ENCODE results near the gene TYROBP.
A peak's percentile ranks its signal among the peaks of the same experiment; 100 is the strongest.
"Not testable (repeated sequence)": the region's sequence is repeated elsewhere in the genome, so short reads cannot be mapped to it uniquely, and the experiment has no call there.

The TYROBP gene

DNA sequence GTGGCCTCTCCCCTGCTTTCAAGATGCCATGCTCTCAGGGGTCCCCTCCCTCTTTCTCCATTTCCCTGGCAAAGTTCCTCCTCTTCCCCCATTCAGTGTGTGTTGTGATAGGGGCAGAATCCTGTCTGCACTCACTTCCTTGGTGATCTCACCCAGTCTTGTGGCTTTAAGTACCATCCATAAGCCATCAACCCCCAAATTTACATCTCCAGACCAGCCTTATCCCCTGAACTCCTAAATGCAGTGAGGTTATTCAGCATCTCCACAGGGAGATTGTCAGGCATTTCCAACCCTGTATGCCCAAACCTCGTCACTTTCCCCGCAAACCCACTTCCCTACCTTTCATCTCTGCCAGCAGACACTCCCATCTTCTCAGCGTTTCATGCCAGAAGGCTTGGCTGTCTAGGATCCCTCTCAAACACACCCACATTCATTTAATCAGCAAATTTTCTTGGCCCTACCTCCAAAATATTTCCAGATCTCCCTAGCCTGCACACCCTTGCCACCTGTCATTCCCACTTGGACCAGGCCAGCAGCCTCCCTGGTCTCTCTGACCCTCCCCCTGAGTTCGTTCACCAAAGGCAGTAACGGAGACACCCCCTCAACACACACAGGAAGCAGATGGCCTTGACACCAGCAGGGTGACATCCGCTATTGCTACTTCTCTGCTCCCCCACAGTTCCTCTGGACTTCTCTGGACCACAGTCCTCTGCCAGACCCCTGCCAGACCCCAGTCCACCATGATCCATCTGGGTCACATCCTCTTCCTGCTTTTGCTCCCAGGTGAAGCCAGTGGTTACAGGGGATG lies 6.0 kb downstream of the TYROBP start, which contains the start of gene HCST:
Gene HCST (plus strand): TSS at position 676 of the 808 bp plus-strand sequence. CDS start 65 bp downstream, at position 741.
- peak in 1 of 2 donors; percentile 31 for DNase-seq (ENCODE audit: low read depth in 2 of 2, low spot score in 1 of 2)

DNA sequence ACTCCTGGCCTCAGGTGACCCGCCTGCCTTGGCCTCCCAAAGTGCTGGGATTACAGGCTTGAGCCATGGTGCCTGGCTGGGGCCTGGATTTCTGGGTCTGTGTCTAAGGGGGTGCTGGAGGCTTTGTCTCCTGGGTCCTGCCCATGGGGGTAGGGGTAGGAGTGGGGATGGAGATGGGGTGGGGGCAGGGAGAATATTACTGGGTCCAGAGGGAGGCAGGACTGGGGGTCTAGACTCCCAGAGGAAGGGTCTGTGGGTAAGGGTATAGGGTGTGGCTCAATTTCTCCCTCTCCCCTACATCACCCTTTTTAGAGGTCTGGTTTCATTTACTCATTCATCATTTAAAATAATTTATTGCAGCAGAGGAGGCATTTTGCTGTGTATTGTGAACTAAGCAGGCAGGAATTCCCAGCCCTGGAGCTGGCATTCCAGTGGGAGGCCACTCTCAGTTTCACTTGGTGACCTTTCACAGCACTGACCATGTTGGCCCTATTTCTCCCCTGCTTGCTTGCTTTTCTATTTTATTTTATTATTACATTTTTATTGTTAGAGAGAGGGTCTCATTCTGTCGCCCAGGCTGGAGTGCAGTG lies 6.9 kb downstream of the TYROBP start:
- no peak for DNase-seq (ENCODE audit: low read depth in 2 of 2, low spot score in 1 of 2)

DNA sequence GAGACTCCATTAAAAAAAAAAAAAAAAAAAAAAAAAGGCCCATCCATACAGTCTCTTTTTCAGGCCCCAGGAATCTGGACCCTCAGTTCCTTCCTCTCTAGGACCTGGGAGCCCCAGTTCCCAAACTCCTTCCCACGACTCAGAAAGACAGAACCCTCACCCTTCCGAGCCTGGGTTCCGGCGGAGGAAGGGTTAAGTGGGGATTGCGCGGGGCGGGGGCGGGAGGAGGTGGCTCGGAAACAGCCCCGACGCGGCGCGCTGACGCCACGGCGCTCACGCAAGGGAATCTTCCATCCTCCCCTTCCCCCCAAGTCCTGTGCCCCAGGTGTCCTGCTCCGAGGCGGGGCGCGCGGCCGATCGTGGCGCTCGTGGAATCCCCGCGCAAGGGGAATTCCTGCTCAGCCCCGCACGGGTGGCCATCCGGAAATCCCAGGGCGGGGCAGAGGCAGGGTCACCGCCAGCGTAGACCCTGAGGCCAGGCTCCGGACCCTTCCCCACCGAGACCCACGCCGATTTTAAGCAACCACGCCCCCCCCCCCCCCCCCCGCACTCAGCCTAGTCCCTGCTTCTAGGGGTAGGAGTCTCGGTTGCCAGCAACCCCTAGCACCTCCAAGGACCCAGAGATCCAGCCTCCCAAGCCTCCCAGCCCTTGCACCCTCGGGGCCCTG lies 8.4 kb downstream of the TYROBP start:
- peak; percentile 70 to 84 for DNase-seq (ENCODE audit: low read depth in 2 of 2, low spot score in 1 of 2)

DNA sequence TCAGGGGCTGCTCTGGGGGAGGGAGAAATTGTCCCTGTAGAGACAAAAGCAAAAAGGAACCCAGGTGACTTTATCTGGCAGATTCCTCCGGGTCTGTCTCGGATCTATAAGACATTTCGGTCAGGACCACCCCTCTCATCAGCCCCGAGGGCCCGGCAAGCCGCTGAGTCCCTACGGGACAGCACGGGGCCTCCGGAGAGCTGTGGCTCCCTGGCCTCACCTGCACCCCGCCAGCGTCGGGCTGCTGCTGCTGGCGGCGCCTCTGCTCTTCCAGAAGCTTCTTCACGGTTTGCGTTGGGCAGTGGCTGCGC lies 9.6 kb downstream of the TYROBP start:
- DNase-seq (ENCODE audit: low read depth in 2 of 2, low spot score in 1 of 2) = no peak

DNA sequence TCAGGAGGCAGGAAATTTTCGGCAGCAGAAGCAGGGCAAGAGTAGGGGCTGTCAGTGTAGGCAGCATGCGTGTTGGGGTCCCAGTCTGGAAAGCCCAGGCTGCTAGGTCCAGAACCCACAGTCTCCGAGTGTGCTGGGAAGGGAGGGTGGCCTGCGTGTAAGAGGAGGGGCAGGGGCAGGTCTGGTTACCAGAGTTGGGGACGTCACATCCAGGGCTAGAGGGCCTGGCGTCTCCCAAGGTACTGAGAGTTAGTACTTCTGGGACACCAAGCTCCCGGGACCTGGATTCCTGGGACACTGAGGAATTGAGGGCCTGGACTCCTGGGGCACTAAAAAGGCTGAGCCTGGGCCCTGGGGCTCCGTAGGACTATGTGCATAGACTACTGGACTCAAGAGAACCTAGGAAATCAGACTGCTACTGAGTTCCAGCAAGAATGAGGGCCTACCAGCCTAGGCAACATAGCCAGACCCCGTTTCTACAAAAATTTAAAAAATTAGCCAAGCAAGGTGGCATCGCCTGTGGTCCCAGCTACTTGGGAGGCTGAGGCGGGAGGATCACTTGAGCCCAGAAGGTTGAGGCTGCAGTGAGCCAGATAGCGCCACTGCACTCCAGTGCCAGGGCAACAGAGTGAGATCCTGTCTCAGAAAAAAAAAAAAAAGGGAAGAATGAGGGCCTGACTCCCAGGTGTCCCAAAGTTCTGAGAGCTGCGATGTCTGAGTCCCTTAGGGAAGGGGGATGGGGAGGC lies 10.2 kb downstream of the TYROBP start:
- no peak for DNase-seq (ENCODE audit: low read depth in 2 of 2, low spot score in 1 of 2)

DNA sequence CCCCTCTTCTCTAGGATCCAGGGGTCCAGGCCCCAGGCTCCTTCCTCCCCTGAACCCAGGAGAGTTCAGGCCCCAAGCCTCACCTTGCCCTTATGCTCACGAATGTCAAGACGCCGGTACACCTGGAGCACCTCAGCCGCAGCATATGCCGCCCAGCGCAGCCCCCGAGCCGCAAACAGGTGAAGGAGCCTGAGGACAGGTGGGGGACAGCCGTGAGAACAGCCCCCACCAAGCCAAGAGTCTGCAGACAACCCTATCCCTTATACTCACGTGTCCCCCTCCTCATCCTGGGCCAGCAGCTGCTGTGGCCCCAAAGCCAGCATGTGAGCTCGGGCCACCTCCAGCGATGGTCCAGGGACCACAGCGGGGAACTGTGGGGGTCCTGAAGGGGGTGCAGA lies 11.5 kb downstream of the TYROBP start:
- DNase-seq (ENCODE audit: low read depth in 2 of 2, low spot score in 1 of 2) = no peak

DNA sequence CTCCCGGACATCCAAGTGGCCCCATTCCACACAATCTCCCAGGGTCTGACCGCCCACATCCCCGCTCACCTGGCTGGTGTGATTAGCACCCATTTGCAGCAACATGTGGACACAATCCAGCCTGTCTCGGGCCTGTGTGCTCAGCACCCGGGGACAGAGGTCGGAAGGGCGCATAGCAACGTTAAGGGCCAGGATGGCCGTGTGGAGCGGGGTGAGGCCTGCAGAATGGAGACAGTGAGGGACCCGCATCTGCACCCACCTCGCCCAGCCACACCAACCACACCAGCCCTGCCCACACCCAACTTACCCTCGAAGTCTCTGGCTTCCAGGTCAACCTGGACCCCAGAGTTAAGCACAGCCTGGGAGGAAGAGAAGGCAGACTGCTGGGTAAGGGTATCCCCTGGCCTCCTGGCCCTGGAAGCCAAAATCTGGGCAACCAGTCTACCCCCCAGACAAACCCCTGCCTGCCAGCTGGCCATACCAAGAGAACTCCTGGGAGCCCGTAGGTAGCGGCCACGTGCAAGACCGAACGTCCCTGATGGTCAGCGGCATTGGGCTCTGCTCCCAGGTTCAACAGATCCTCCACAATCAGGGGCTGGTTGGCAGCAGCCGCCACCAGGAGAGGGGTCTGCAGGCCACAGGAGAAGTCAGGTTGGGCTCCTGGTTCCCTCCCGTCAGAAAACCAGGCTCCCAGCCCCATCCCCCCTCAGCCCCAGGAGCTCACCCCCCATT lies 12.0 kb downstream of the TYROBP start:
- no peak for DNase-seq (ENCODE audit: low read depth in 2 of 2, low spot score in 1 of 2)

DNA sequence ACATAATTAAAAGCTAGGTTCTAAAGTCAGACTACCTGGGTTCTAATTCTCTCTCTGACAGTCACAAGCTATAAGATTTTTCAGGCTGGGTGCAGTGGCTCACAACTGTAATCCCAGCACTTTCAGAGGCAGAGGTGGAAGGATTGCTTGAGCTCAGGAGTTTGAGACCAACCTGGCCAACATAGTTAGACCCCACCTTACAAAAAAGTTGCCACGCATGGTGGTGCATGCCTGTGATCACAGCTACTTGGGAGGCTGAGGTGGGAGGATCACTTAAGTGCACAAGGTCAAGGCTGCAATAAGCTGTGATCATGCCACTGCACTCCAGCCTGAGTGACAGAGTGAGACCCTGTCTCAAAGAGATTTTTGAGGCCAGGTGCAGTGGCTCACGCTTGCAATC lies 13.8 kb downstream of the TYROBP start:
- DNase-seq (ENCODE audit: low read depth in 2 of 2, low spot score in 1 of 2) = no peak

DNA sequence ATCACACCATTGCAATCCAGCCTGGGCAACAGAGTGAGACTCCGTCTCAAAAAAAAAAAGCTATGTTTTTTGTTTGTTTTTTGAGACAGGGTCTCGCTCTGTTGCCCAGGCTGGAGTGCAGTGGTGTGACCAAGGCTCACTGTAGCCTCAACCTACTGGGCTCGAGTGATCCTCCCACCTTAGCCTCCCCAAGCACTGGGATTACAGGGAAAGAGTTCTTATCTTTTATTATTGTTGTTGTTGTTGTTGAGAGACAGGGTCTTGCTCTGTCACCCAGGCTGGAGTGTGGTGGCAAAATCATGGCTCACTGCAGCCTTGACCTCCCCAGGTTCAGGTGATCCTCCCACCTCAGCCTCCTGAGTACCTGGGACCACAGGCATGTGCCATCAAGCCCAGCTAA lies 16.3 kb downstream of the TYROBP start:
- DNase-seq (ENCODE audit: low read depth in 2 of 2, low spot score in 1 of 2) = not testable (repeated sequence)

DNA sequence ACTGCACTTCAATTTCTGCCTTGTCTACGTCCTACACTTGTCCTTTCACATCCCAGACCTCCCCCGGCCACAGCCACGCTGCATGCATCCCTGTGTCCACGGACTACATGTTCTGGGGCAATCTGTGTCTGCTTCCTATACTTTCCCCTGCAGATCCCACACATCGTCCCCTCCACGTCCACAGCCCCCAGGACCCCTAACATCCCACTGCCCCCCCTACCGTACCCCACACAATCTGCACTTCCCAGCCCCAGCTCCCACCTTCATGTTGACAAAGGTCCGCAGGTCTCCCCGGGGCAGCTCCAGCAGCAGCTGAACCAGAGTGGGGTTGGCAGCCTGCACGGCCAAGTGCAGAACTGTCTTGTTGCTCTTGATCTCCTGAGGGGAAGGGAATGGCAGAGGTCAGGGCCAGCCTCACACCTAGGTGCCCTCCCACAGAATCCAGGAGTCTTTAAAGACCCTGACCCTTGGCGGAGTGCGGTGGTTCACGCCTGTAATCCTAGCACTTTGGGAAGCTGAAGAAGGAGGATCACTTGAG lies 17.9 kb downstream of the TYROBP start:
- no peak for DNase-seq (ENCODE audit: low read depth in 2 of 2, low spot score in 1 of 2)

DNA sequence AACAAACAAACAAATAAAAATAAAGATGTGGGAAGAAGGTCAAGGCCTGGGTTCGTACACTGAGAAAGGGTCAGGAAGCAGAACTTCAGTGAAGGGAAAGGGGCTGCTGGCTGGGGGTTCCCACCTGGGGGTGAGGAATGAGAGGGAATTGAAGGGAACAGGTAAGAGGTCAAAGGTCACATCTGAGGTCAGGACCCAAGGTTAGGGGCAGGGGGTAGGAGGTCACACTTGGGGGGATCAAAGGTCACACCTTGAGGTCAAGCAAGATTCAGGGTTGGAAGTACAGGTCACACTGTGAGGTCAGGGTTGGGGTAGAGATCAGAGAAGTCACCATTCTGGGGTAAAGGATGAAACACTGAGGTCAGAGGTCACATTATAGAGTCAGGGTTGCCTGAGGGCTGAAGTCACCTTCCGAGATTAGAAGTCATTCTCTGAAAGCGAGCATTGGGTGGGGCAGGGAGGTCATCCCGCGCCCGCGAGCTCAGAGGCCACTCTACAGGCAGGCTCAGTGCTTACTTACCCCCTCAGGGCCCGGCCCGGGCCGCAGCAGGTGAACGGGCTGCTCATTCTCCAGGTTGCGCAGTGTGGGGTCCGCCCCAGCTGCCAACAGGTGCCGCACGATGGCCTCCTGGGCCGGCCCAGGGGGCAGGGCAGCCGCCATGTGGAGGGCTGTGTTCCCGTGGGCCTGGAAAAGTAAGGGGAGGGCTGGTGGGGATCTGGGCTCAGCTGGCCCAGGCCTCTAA lies 18.6 kb downstream of the TYROBP start:
- no peak for DNase-seq (ENCODE audit: low read depth in 2 of 2, low spot score in 1 of 2)

DNA sequence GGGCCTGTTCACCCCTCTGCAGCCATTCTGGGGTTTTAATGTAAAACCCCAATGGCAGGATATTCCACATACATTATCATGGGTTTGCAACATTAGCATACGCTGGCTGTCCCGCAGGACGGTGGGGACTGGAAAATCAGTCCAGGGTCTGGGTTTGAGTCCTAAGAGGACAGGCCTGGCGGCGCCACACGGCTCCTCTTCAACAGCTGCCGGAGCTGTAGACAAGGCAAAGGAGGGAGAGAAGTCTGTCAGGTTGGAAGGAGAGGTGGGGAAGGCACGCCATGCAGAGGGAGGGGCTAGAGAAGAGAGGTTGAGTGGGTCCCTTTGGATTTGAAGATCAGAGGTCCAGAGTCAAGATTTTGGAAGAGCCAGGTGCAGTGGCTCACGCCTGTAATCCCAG lies 19.7 kb downstream of the TYROBP start:
- no peak for DNase-seq (ENCODE audit: low read depth in 2 of 2, low spot score in 1 of 2)

DNA sequence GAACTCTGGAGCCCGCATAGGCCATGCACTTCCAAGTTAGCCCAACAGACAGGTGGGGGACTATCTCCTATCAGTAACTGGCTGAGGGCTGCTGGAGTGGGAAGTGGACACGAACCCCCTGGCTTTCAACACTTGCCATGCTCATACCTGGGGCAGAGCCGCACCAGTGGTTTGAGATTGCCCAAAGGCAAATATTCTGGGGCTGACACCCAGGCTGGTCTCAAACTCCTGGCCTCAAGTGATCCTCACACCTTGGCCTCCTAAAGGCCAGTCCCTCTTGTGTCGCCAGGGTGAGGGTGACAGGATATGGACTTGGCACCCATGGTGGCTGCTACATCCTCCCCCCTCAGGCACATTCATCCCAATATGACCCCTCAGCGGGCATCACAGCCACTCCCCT lies 20.9 kb downstream of the TYROBP start:
- DNase-seq (ENCODE audit: low read depth in 2 of 2, low spot score in 1 of 2) = no peak

DNA sequence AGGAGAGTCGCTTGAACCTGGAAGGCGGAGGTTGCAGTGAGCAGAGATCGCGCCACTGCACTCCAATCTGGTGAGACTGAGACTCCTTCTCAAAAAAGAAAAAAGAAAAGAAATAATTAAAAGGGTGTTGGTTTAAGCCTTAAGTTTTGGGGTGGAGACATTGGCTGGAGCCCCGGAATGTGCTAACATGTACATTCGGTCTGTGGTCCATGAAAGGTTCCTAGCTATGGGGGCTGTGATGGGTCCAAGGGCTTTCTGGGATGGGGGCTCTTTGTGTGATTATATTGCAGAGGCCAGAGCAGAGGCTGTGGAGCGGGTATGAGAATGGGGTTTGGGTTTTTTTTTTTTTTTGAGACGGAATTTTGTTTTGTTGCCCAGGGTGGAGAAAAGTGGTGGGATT lies 22.2 kb downstream of the TYROBP start:
- no peak for DNase-seq (ENCODE audit: low read depth in 2 of 2, low spot score in 1 of 2)

DNA sequence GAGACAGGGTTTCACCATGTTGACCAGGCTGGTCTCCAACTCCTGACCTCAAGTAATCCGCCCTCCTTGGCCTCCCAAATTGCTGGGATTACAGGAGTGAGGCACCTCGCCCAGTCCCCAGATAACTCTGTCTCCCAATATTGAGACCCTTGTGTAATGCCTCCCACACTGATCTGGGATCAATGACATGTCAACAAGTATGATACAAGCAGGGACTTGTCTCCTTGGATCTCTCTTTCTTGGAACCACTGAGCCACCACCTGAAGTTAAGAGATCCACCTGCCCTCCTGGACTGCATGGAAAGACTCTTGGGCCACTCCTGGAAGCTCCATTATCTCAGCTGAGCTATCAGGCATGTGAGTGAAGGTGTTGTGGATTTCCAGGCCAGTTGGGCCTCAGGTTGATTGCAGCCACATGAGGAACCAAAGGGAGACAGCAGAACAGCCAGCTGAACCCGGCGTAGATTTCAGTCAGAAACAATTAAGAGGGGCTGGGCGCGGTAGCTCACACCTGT lies 22.8 kb downstream of the TYROBP start:
- no peak for DNase-seq (ENCODE audit: low read depth in 2 of 2, low spot score in 1 of 2)

DNA sequence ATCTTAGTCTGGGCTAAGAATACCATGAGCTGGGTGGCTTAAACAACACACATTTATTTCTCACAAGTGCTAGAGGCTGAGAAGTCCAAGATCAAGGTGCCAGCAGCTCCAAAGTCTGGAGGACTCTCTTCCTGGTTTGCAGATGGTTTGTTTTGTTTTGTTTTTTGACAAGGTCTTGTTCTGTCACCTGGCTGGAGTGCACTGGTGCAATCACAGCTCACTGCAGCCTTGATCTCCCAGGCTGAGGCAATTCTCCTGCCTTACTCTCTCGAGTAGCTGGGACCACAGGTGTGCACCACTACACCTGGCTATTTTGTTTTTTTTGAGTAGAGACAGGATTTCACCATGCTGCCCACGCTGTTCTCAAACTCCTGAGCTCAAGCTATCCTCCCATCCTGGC lies 24.2 kb downstream of the TYROBP start:
- no peak for DNase-seq (ENCODE audit: low read depth in 2 of 2, low spot score in 1 of 2)

DNA sequence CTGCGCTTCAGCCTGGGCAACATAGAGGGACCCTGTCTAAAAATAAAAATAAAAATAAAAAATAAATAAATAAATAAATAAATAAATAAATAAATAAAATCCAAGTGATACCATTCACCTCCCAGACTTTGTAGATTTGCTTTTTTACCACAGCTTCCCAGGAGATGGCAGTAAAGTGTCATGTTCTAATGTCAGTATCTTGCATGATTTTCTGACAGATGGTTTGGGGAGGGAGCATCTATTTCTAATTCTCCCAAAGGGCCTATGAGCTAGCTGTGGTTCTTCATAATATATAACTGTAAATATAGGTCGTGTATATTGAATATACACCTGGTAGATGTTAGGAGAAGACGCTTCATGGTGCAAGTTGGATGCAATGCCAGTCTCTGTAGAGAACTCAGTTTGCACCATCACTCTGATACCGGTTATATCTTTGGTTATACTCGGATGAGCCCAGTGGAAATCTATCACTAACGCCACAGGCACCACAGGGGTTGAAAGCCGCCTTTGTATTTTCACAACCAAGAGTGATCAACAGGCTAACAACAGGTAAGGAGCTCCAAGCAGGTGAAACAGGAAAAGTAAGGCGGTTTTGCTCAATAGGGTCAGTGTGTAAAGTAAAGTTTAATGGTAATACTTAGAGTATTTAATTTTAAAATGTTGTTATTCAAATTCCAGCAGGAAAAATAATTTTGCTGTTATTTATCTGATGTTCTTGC lies 25.8 kb downstream of the TYROBP start:
- DNase-seq (ENCODE audit: low read depth in 2 of 2, low spot score in 1 of 2) = no peak

DNA sequence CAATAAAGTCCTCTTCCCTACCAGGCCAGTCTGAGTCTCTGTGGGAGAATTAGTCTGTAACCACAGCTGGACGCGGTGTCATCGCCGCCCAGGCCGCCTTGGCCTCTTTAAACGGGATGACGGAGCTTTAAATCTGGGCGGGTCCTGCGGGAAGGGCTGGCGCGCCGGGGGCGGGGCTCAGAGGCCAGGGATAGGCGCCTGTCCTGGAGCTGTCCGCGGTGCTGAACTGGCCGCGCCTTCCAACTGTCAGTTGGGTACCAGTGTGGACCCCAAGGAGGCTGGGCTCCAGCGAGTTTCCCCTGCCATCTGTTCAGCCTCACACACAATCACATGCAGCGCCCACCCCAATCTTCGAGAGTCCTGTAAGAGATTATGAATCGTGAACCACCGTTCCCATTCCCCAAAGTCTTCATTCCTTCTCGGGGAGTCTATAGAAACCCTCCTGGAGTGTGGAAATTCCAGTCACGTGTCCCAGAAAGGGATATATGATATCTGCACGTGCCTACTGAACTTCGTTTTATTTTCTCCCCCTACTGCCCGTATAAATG lies 28.3 kb downstream of the TYROBP start:
- DNase-seq (ENCODE audit: low read depth in 2 of 2, low spot score in 1 of 2) = no peak

DNA sequence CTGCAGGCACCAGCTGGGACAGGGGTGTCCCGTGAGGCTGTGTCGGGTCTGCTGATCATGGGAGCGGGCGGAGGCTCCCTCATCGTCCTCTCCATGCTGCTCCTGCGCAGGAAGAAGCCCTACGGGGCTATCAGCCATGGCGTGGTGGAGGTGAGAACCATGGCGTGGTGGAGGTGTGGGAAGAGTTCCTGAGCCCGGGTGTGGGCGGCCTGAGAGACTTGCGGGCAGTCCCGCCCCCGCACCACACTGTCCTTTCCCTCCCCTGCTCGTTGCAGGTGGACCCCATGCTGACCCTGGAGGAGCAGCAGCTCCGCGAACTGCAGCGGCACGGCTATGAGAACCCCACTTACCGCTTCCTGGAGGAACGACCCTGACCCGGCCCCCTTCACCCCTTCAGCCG lies 29.0 kb downstream of the TYROBP start:
- no peak for DNase-seq (ENCODE audit: low read depth in 2 of 2, low spot score in 1 of 2)
